Activated CD8-positive, alpha-beta memory T cell treated with anti-CD3 and anti-CD28 coated beads, Interleukin-2, amount 50 U/mL, for 1 hour (primary cell): Measurements from ENCODE around the gene FAM228A.
"Not testable (repeated sequence)": the region's sequence is repeated elsewhere in the genome, so short reads cannot be mapped to it uniquely, and the experiment has no call there.

Experiments used
- DNase-seq: peaks from one replicate; pipeline ENCODE4 v3.0.0-alpha.2; 2020; ENCODE audit errors: extremely low read depth

The FAM228A gene

DNA sequence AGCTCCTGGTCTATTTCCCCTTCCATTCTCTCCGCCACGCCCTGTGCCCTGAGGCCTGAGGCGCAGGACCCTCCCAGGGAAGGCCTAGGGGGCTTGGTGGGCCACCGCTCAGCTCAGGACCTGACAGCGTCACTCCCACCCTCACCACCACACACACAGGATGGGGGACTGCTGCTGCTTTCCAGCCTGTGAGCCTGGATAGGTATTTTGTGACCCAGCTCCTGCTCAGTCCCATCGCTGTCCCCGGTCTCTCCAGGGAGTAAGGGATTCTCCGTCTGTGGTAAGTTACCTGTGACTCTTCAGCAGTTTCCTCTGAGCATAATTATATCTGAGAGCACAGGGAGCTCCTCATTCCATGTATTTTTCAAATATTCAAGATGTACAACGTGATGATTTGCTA lies 16.3 kb downstream of the FAM228A start:
- DNase-seq: no peak

DNA sequence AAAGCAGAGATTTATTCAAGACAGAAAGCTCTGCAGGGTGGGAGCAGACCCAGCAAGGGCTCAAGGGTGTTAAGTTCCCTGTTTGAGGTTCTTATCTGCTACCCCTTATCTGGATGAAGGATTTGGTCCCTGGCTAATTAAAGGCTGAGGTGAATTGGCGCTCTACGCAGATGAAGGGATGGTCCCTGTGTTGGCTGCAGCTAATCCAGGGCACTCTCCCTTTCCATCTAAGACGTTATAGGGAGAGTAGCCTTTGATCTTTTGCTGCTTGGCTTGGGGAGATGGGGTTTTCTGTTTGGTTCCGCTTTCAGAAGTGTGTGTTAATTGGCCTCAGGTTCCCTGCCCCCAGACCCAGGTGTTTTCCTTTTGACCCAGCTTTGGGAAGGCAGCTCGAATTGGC lies 17.0 kb downstream of the FAM228A start:
- no peak for DNase-seq

DNA sequence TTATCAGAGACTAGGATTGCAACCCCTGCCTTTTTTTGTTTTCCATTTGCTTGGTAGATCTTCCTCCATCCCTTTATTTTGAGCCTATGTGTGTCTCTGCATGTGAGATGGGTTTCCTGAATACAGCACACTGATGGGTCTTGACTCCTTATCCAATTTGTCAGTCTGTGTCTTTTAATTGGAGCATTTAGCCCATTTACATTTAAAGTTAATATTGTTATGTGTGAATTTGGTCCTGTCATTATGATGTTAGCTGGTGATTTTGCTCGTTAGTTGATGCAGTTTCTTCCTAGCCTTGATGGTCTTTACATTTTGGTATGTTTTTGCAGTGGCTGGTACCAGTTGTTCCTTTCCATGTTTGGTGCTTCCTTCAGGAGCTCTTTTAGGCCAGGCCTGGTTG lies 22.4 kb downstream of the FAM228A start:
- DNase-seq: not testable (repeated sequence)

DNA sequence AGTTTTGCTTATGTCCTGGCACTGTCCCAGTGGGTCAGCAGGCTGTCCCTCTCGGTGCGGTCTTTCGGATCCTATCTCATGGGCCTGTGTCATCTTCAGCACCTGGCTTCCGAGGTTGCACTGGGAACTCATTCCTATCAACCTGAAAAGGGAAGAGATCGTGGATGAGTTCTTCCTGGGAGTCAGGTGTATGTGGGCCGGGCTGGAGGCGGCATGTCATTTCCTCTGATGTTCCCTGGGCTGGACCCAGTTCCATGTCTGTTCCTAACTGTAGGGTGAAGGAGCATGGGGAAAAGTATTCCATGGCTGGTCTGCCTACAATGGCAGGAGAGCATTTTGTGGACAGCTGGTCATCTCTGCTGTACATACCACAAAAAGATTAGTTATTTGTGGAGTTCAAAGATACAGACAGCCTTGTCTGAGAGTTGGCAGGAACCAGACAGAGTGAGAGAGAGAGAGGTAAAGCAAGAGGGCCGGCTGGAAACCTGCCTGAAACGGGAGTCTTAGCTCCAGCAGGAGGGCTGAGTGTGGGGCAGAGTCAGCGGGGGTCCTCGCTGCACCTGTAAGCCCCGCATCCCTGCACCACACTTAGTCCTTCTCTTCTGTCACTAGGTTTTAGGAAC lies 25.2 kb downstream of the FAM228A start:
- no peak for DNase-seq

DNA sequence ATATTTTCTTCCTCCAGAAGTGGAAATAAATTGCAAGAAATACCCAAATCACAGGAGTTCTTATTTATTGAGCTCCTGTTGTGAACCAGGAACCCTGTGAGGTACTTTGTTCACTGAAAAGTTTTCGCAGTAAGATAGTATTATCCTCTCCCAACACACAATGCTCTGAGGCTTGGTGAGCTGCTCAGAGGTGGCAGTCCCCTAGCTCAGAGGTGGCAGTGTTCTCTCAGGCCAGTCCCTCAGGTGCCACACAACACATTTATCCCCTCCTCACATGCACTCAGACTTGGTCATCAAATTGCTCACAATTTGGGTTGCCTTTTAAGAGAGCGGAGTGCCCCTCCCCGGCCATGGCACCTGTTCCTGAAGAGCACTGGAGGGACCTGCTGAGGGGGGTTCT lies 25.9 kb downstream of the FAM228A start:
- DNase-seq: no peak

DNA sequence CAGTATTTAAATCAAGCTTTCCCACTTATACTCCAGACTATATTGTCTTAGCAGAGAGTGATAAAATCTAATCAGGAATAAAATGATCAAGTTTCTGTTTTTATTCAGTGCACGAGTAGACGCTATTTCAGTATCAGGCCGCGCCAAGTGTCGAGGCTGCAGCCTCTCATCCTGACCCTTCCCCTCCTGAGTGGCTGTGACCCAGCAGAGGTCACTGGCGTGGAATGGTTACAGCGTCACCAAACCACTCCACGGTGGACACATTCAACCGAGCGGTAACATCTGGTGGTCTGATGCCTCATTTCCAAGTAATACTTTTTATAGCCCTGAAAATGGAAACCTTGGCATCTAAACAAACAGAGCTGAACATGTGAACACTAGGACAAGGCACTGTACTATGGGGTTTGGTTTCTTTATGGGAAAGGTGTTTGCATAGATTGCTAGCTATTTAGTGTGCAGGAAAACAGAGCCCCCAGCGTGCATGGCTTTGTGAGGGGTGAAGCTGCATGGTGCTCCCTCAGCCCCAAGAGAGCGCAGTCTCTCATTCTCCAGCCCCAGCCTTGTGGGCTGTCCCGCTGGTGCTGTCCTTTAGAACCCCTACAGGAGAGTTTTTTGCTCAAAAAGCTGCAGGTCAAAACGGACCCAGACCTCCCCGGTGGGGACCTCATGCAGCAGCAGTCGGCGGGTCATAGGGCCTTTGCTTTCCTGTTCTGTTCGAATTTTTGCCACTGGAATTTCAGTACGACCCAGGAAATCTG lies 28.4 kb downstream of the FAM228A start:
- DNase-seq: no peak

DNA sequence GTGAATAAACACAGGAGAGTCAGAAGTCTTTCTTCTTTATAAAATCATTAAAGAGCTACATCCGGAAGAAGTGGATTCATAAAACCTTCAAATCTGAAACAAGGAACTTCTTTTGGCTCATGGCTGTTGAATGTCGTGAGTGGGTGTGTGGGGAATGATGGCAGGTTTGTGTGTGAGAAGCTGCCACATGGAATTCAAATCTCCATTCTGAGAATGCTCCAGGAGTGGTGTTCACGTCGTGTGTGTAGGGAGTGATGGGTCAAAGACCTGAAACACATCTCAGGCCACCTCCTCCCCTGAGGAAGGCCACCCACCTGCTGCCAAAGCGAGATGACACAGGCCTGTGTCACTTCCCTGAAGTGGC lies 28.9 kb downstream of the FAM228A start:
- no peak for DNase-seq

DNA sequence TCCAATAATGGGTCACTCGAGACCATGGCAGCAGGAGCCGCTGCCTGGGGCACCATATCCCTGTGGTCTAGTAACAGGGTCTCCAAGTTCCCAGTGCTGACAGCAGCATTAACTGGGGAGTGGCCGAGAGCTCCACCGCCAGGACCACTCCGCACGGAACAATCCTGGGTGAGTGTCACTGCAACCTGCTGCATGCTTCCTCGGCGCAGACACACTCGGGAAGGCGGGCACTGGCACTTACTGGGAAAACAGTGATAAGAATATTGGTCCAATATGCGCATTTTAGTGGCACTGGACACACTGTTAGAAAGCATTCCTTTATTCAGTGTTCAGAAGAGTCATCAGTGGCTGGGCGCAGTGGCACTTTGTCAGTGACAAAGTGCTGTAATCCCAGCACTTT lies 29.7 kb downstream of the FAM228A start:
- no peak for DNase-seq

DNA sequence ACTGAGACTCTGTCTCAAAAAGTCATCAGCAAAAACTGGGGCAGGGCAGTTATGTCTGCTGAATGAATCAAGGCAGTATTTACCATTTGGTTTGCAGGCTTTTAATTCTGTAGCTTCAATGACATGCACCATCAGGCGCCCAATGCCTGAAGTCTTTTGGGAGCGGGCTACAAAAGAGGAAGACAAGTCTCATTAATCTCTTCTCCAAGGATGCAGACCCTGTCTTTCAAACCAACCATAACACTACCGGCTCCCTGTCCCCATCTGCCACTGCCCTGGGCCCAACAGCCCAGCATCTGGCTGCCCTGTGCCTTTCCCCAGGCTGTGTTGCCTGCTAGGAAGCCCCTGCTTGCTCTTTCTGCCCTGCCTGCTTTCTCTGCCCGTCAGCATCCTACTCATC lies 30.3 kb downstream of the FAM228A start:
- no peak for DNase-seq

DNA sequence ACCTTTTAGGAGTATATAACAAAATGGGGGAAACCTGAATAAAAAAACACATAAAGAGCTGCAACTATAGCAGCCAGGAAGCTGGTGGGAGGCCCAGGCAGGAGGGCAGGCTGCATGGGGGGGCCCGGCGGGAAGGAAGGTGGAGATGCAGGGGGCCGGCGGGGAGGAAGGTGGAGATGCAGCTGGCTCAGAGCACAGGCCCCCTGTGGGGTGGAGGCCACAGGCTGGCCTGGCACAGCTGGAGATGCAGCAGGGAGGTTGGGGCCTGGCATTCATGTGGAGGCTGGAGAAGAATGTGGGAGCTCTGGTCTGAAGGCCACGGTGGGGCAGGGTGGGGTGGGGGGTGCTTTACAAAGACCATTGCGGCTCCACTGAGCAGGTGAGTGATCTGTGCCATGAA lies 31.4 kb downstream of the FAM228A start:
- no peak for DNase-seq

DNA sequence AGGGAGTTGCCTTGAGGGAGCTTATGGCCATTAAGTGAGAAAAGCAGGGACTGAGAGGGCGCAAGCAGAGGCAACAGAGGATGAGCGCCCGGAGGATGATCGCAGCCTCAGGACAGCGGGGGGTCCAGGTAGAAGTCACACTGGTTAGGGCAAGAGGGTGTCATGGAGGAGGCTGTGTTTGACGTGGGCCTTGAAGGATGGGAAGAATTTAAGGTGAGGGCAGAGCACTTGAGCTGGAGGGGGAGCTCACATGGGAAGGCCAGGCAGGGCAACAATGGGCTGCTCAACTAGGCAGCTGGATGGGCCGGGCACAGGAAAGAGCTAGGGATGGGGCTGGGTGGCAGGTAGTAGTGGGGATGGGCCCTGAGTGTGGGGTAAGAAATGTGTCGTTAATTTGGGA lies 31.9 kb downstream of the FAM228A start:
- DNase-seq: no peak

DNA sequence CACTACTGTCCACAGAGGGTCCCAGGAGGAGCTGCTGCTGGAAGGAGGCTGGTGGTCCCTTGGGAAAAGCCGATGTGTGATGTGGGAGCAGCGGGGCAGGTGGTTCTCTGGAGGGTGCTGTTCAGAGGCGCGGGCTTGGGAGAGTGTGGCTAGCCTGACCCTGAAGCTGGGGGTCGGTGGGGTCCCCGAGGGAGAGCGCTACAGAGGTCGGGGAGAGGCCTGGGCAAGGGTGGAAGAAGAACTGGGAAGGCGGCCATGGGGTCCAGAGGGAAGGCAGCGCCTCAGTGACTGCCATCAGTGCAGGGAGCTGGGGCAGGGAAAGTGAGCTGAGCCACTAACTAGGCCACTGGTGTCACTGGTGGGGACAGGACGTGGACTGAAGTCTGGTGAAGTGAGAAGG lies 32.5 kb downstream of the FAM228A start:
- DNase-seq: no peak

DNA sequence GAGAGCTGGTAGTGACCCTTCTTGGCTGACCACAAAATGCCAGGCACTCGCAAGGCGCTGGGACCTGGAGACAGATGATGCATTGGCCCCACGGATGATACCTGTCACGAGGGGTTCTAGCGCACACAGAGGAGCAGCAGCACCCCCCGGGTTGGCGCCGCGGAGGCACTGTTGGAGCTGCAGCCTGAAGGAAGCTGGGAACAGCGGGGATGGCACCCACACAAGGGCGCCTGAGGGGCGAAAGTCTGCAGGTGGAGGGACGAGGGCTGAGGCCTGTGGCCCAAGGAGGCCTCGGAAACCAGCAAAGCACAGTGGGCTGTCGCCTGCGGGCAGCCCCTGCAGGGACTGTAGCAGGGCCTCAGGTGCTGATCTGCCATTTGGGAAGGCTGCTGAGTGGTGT lies 33.6 kb downstream of the FAM228A start:
- DNase-seq: no peak

DNA sequence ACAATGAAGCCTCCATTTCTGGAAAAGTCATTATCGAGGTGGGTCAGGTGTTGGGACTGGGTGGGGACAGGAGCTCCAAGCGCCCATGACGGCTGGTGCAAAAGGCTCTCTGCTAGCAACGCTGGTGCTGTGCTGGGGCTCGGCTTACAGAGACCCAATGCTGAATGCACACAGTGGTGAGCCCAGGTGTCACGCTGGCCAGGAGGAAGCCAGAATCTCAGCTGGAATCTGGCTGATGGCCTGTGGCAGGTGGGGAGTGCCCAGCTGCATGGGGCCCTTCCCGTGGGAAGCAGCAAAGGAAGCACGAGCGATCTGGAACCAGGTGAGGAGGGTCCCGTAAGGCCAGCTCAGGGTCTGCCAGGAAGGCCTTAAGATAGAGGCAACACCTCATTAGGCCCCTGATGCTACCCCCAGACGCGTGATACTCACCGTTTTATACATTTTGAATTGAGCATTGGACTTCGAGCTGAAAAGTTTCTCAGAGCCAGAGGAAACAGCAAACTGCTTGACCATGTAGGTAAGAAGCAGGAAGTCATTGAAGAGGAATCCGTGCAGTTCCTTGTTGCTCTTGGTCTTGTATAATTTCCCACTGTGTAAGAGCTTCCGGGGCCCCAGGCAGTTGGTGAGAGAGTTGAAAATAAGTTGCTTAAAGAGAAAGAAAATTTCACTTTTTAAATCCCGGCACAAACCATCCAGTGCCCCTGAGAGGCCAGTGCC lies 34.7 kb downstream of the FAM228A start:
- no peak for DNase-seq

DNA sequence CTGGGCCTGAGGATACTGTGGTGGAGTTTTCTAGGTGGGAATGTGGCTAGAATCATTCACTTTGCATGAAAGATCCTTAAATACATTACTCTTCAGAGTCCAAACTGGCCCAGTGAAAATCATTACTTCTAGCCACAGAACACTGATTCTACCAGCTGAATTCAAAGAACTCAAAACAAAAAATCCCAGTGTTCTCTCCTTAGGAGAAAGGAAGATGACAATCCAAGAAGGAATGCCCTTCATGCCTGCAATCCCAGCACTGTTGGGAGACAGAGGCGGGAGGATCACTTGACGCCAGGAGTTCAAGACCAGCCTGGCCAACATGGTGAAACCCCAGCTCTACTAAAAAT lies 35.2 kb downstream of the FAM228A start:
- DNase-seq: no peak

DNA sequence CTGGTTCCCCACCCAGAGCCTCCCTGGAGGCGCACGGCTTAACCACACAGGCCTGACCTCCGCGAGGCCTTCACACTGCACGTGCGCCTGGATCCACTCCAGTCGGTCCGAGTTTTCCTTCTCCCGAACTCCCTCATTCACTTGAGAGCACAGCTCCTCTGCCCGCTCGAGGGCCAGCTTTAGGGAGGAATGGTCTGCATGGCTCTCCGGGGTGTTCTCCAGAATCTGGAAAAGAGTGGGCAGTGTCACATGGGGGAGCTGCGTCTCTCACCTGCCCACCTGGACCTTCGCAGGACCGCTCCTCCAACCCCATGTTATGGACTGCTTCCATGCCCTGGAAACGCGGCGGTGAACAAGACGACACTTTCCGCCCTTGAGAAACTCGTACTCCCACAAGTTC lies 35.9 kb downstream of the FAM228A start:
- no peak for DNase-seq

DNA sequence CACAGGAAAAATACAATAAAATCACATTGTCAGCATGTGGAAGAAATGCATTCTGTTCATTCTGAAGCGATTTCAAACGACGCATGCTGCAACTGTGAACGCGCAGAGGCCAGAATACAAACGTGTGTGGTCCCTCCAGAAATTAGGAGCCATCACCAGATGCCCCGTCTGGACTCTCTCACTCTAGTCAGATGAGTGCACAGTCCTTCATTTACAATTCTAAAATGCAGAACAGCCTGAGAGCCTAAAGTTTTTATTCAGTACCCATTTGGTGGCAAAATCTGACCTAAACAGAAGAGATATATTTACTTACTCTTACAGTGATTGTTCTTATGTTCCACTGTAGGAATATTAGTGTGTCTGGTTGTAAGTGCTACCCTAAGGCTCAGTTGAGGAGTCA lies 36.6 kb downstream of the FAM228A start:
- no peak for DNase-seq

DNA sequence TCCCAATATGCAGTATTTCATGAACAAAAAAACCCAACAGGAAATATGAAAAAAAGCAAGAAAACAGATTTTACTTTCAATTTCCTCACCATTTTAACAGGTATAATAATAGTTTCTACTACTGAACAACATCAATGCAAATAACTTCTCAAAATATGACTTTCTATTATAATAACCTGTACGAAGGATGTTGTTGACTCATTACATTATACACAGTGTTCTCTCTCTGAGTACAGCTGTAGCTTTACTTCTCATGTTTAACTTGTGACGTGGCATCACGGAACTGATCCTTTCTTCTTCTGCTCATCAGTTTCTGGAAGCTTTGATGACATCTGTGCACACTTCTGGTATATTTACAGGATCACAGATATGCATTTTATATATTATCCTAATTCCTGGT lies 40.0 kb downstream of the FAM228A start:
- DNase-seq: no peak

DNA sequence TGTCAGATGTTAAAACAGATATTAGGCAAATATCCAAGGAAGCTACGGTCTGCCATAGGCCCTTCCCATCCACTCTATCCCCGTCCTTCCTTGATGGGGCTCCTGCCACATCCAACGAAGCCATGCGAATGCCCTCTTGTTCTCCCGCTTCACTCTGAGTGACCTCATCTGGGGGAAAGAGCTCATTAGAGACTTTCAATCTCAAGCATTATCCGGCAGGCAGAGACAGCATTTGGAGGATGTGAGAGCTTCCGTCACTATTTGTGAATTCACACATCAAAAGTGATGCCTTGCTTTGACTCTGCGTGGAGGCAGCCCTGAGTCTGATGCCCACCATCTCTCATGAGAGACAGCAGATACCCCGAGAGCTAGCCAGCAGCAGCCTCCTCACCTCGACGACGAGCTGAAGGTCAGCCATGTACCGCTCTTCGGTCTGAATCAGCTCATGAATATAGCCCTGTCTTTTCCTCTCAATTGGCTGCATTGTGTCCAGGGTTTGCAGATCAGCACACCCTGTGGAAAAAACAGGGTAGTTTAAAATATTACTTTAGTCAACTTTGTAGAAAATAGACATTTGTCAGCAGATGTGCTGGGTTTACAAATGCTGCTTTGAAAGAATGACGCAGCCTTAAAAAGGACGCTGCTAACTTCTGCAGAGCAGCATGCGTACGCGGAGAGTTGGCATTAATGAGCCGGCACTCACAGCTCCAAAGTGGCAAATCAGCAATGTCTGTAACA lies 45.9 kb downstream of the FAM228A start:
- DNase-seq: no peak

DNA sequence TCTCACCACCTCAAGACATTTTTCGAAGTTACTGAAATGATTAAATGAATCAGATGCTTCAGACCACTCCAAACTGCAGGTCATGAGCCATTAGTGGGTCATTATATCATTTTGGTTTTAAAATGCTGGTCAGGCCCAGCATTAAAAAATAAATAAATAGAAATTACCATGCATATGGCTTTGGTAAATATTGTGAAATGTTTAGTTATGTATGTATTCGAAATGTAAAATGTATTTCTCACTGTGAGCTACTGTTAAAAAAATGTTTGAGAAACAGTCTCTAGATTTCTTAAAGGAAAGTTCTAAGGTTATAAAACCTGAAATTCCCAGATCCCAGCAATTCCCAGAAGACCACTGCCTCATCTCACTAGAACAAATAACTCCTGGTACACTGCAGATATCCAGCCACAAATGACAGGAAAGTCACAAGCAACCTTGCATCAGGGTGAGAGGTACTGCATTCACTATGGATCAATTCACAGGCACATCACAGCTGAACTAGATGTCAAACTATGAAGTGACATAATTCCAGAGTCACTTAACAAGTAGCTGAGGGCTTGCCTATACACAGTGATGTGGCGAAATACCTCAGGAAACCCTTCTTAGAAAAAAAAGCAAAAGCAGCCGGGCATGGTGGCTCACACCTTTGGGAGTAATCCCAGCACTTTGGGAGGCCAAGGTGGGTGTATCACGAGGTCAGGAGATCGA lies 46.6 kb downstream of the FAM228A start:
- DNase-seq: no peak

DNA sequence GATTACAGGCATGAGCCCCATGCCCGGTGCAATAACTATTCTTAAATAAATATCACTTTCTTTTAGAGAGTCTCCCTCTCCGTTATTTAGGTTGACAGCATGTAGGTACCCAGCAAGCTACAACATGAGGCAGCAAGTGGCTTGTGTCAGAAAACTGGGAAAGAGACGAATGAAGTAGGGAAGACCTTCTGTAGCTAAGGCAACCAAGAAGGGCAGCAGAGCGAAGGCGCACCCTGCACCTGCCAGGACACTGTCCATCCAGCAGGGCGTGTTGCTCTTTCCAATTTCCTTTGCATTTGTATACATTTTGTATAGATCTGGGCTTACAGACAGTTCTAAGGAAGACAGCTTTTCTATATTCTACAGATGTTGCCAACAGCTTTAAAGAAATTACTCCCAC lies 48.1 kb downstream of the FAM228A start:
- no peak for DNase-seq
